ENCODE measurements around the gene RPP30.

- TF ChIP-seq ESRRA (CRISPR knock-in tag; IDR thresholded peaks at IDR 0.05; ENCODE audit: low read depth) (no peak), SMC3 (IDR thresholded peaks at IDR 0.05; ENCODE audit: low read length) (no peak), ETV6 (CRISPR knock-in tag; conservative IDR thresholded peaks at IDR 0.05) (no peak), RAD21 (CRISPR knock-in tag; IDR thresholded peaks at IDR 0.05) (no peak), POLR2A (IDR thresholded peaks at IDR 0.05; ENCODE audit: insufficient read depth in 1 of 2, low read depth in 2 of 2, low read length in 2 of 2) (no peak), SOX6 (IDR thresholded peaks at IDR 0.05) (no peak), SOX6 (CRISPR knock-in tag; IDR thresholded peaks at IDR 0.05) (no peak), ZNF274 (CRISPR knock-in tag; IDR thresholded peaks at IDR 0.05) (no peak), PCBP2 (optimal IDR thresholded peaks at IDR 0.05; ENCODE audit: low read depth, low read length, poor library complexity, severe bottlenecking) (no peak), TCF7 (IDR thresholded peaks at IDR 0.05; ENCODE audit: low read depth) (no peak), FOXM1 (CRISPR knock-in tag; IDR thresholded peaks at IDR 0.05) (no peak)
These were observed 52.8 kb downstream of the RPP30 start for GRCh38 chr10:90924552-90924951.

Measured in HepG2 (cell line).